Gastrocnemius medialis (tissue), 4 donors: Measurements from ENCODE around the gene AASDH. TPM values are rescaled to one million over a fixed set of nuclear protein-coding genes. Genes with fewer than 3 reads are reported as not detected.
"Not testable (repeated sequence)": the region's sequence is repeated elsewhere in the genome, so short reads cannot be mapped to it uniquely, and the experiment has no call there.

Experiments
- ATAC-seq, 2 donors: fragments of 150-250 bp; one replicate each; pipeline ENCODE4 v1.9.1; 2016
- DNase-seq, 2 donors: peaks; one replicate each; pipeline ENCODE4 v3.0.0-alpha.2; 2019
- H3K27ac ChIP-seq, 4 donors: fragments of 200-600 bp; sonication (generic); 1 replicate in 1 of 4; 2 replicates in 3 of 4; pipeline ENCODE4 v1.5.1; 2016 to 2018; ENCODE audit warnings: mild to moderate bottlenecking in 2 of 4, moderate library complexity in 1 of 4
- H3K27me3 ChIP-seq, 3 donors: fragments of 200-600 bp; sonication (generic) in 2 of 3; 1 replicate in 1 of 3; 2 replicates in 2 of 3; pipeline versions ENCODE4 v1.5.1 to v1.6.0; 2016 to 2019; ENCODE audit warnings: mild to moderate bottlenecking in 1 of 3, moderate library complexity in 1 of 3
- H3K36me3 ChIP-seq, 2 donors: fragments of 200-600 bp; sonication (generic) in 1 of 2; one replicate each; pipeline ENCODE4 v1.5.1; 2017 to 2018
- H3K4me1 ChIP-seq, 2 donors: fragments of 200-600 bp; sonication (generic) in 1 of 2; one replicate each; pipeline ENCODE4 v1.5.1; 2016 to 2017; ENCODE audit warnings: mild to moderate bottlenecking in 2 of 2
- H3K4me3 ChIP-seq, 4 donors: fragments of 200-600 bp; sonication (generic) in 3 of 4; 1 replicate in 1 of 4; 2 replicates in 3 of 4; pipeline ENCODE4 v1.5.1; 2016 to 2019; ENCODE audit warnings: mild to moderate bottlenecking in 2 of 4
- H3K9me3 ChIP-seq, 3 donors: fragments of 200-600 bp; sonication (generic) in 2 of 3; 1 replicate in 1 of 3; 2 replicates in 2 of 3; pipeline ENCODE4 v1.5.1; 2016 to 2019
- POLR2A ChIP-seq, 2 donors: fragments of 450-650 bp; IDR thresholded peaks; one replicate each; pipeline ENCODE4 v1.6.1; 2017; ENCODE audit warnings: antibody characterized with exemption in 2 of 2, mild to moderate bottlenecking in 2 of 2, moderate library complexity in 2 of 2
- in situ Hi-C, 4 donors: fragments of 200-750 bp; cut with MboI; loops; one replicate each; pipeline versions ENCODE4 v1.15.0 to v1.8.0; 2017; ENCODE audit warnings: low sequenced_read_pairs in 4 of 4
- intact Hi-C: fragments of 100-400 bp; cut with DNase I; formaldehyde crosslinking; loops from one replicate; pipeline ENCODE4 v1.15.1; 2023; ENCODE audit warnings: low total_unique reads
- total RNA-seq, 4 donors: library from RNA; depleted of rRNA; stranded (reverse); fragments of >200 nt; gene quantifications; one replicate each; pipeline versions ENCODE4 v1.1.0 to v1.2.3, GENCODE V29; 2016
- TF ChIP-seq, protein P1 (sequence below), 5 experiments: fragments of 450-650 bp in 3 of 5; fragments of 200-600 bp in 2 of 5; sonication (generic) in 2 of 5; IDR thresholded peaks in 4 of 5; conservative IDR thresholded peaks in 1 of 5; 1 replicate in 4 of 5; 2 replicates in 1 of 5; pipeline ENCODE4 v1.5.1; 2016 to 2019; ENCODE audit warnings: antibody characterized with exemption in 5 of 5, mild to moderate bottlenecking in 3 of 5, moderate library complexity in 3 of 5

AASDH gene
- total RNA-seq, 4 donors from 2014 or later: 2.6 to 4.2 (median 3.3) TPM

- in situ Hi-C loops (no loop called here), intact Hi-C loops (no loop called here)
- Histone ChIP-seq H3K9me3 (no peaks in the 10 kb centered on the region), H3K4me1 (no peaks in the 10 kb centered on the region), H3K27ac (no peak overlapping the region), H3K27me3 (no peaks in the 10 kb centered on the region), H3K4me3 (no peak overlapping the region), H3K36me3 (peaks cover 4 to 12% of the 10 kb centered on the region in 2 donors)
- TF ChIP-seq, protein P1, sequence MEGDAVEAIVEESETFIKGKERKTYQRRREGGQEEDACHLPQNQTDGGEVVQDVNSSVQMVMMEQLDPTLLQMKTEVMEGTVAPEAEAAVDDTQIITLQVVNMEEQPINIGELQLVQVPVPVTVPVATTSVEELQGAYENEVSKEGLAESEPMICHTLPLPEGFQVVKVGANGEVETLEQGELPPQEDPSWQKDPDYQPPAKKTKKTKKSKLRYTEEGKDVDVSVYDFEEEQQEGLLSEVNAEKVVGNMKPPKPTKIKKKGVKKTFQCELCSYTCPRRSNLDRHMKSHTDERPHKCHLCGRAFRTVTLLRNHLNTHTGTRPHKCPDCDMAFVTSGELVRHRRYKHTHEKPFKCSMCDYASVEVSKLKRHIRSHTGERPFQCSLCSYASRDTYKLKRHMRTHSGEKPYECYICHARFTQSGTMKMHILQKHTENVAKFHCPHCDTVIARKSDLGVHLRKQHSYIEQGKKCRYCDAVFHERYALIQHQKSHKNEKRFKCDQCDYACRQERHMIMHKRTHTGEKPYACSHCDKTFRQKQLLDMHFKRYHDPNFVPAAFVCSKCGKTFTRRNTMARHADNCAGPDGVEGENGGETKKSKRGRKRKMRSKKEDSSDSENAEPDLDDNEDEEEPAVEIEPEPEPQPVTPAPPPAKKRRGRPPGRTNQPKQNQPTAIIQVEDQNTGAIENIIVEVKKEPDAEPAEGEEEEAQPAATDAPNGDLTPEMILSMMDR (IDR thresholded peaks at IDR 0.05 in 4 of 5, conservative IDR thresholded peaks at IDR 0.05 in 1 of 5): no peak
- TF ChIP-seq POLR2A (IDR thresholded peaks at IDR 0.05): no peak
- DNase-seq (no peak), ATAC-seq (no peak)
Measured at GRCh38 chr4:56372774-56373173, 14.5 kb downstream of the AASDH start.

DNA sequence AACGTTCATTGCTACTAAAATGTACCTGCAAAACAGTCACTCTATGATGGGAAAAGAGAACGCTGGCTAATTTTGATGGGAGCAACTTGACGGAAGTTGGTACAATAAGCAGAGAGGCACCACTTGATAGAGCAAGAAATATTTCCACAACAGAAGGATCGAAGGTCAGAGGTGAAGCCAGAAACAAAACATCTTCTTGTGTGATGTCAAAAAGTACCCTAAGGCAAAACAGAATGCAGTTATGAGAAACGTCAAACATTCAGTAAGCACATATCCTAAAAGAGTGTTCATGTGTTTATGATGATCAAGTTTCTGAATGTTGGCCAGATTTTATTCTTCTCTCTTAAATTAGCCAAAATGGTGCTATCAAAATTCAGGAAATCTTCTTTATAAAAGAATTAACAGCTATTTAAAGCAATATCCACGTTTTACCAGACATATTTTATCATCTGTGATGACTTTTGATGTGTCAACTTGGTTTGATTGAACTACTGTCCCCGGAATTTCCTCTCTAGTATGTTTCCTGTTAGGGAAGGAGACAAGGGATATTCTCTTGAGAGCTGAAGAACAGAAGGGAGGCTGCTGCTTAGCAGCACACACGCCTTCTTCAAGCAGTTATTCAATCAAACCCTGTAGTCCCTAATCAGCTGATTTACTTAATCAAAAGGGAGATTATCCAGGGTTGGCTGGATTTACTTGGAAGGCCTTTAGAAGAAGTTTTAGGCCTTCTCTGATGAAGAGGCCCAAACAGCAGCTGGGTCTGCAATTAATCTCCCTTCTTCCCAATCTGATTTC, 15.7 kb downstream of the AASDH start:
- in situ Hi-C loops (no loop called here), intact Hi-C loops (no loop called here)
- no peak overlapping the region for H3K4me3 ChIP-seq
- no peak for ATAC-seq
- H3K27ac ChIP-seq: no peak overlapping the region
- H3K9me3 ChIP-seq: no peaks in the 10 kb centered on the region
- no peaks in the 10 kb centered on the region for H3K4me1 ChIP-seq
- H3K27me3 ChIP-seq: no peaks in the 10 kb centered on the region
- no peak for DNase-seq
- H3K36me3 ChIP-seq: peaks cover 4 to 12% of the 10 kb centered on the region in 2 donors
- TF ChIP-seq POLR2A (IDR thresholded peaks at IDR 0.05): no peak
- TF ChIP-seq, protein P1 (IDR thresholded peaks at IDR 0.05 in 4 of 5, conservative IDR thresholded peaks at IDR 0.05 in 1 of 5): no peak

GRCh38 chr4:56370377-56370776, 16.9 kb downstream of the AASDH start:
- in situ Hi-C loops (no loop called here), intact Hi-C loops (no loop called here)
- no peaks in the 10 kb centered on the region for H3K9me3 ChIP-seq
- no peaks in the 10 kb centered on the region for H3K4me1 ChIP-seq
- no peak overlapping the region for H3K4me3 ChIP-seq
- H3K27ac ChIP-seq: no peak overlapping the region
- H3K27me3 ChIP-seq: no peaks in the 10 kb centered on the region
- ATAC-seq (no peak), DNase-seq (no peak)
- peaks cover 4 to 12% of the 10 kb centered on the region in 2 donors for H3K36me3 ChIP-seq
- TF ChIP-seq POLR2A (IDR thresholded peaks at IDR 0.05): no peak
- TF ChIP-seq, protein P1 (IDR thresholded peaks at IDR 0.05 in 4 of 5, conservative IDR thresholded peaks at IDR 0.05 in 1 of 5): no peak

DNA sequence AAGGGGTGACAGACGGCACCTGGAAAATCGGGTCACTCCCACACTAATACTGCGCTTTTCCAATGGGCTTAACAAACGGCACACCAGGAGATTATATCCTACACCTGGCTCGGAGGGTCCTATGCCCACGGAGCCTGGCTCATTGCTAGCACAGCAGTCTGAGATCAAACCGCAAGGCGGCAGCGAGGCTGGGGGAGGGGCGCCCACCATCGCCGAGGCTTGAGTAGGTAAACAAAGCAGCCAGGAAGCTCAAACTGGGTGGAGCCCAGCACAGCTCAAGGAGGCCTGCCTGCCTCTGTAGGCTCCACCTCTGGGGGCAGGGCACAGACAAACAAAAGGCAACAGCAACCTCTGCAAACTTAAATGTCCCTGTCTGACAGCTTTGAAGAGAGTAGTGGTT, 24.3 kb downstream of the AASDH start:
- H3K4me1 ChIP-seq, DNase-seq, H3K9me3 ChIP-seq, ATAC-seq, H3K27me3 ChIP-seq, in situ Hi-C loops, intact Hi-C loops, H3K36me3 ChIP-seq, H3K27ac ChIP-seq, H3K4me3 ChIP-seq: not testable (repeated sequence)

DNA sequence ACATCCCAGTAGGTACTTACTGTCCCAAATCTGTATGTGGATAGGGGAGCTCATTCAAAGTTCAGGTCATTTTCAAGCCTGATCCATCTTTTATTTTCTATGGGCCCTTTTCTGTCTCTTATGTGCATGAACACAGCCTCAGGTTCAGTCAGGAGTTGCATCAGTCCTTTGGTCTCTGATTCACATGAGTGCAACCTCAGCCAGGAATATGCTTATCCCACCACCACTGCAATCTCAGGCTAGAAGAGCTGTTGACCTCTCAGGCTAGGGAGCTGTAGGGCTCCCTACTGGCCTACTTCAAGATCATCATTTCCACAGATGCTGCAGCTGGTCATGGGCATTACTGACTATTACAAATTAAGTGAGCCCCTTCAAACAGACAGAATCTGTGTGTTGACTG, 27.2 kb downstream of the AASDH start:
- DNase-seq (no peak), ATAC-seq (no peak)
- Histone ChIP-seq H3K4me3 (no peak overlapping the region), H3K27ac (no peak overlapping the region), H3K4me1 (no peaks in the 10 kb centered on the region), H3K9me3 (no peaks in the 10 kb centered on the region), H3K36me3 (peaks cover 0 to 1% of the 10 kb centered on the region in 2 donors), H3K27me3 (no peaks in the 10 kb centered on the region)
- TF ChIP-seq, protein P1 (IDR thresholded peaks at IDR 0.05 in 4 of 5, conservative IDR thresholded peaks at IDR 0.05 in 1 of 5): no peak
- no peak for TF ChIP-seq POLR2A (IDR thresholded peaks at IDR 0.05)
- in situ Hi-C loops (no loop called here), intact Hi-C loops (no loop called here)
